ENCODE data around the gene MVP. TPM values are rescaled to one million over a fixed set of nuclear protein-coding genes. Genes with fewer than 3 reads are reported as not detected.
"Not testable (repeated sequence)": the region's sequence is repeated elsewhere in the genome, so short reads cannot be mapped to it uniquely, and the experiment has no call there.

Gene MVP
- total and polyA plus RNA-seq, 2 donors = 49.0 to 165 TPM

- 76% methylated on average over 6 of the region's 6 CpGs for WGBS
- no peaks in the 10 kb centered on the region for H3K9me3 ChIP-seq (ENCODE audit: control insufficient read depth in 2 of 2, insufficient read depth in 1 of 2, low read length in 1 of 2)
- no peaks in the 10 kb centered on the region for H3K36me3 ChIP-seq (ENCODE audit: control insufficient read depth in 2 of 2, insufficient read depth in 2 of 2, low read length in 1 of 2)
- no peak overlapping the region for H3K27ac ChIP-seq (ENCODE audit: low read depth in 1 of 2, low read length in 1 of 2)
- no peak for DNase-seq (ENCODE audit: low read depth in 6 of 9, low spot score in 9 of 9)
- peaks cover 0 to 4% of the 10 kb centered on the region in 2 donors for H3K27me3 ChIP-seq (ENCODE audit: control insufficient read depth in 2 of 2, insufficient read depth in 1 of 2, low read length in 1 of 2)
- no peaks in the 10 kb centered on the region for H3K4me1 ChIP-seq (ENCODE audit: control insufficient read depth in 2 of 2, insufficient read depth in 2 of 2, low read length in 2 of 2)
- no peak overlapping the region for H3K4me3 ChIP-seq (ENCODE audit: low read length in 2 of 2)
These were observed 63.7 kb downstream of the MVP start for GRCh38 chr16:29883987-29884386.

DNA sequence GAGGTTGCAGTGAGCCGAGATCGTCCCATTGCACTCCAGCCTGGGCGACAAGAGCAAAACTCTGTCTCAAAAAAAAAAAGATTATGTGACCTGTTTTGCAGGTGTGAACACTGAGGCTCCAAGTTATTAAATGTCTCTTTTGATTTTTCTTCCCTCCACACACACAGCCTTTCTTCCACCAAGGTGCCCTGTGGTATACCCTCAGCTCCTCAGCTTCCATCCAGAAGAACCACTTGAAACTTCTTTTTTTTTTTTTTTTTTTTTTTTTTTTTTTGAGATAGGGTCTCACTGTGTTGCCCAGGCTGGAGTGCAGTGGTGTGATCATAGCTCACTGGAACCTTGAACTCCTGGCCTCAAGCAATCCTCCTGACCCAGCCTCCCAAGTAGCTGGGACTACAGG lies 69.1 kb downstream of the MVP start:
- not testable (repeated sequence) for H3K9me3 ChIP-seq (ENCODE audit: control insufficient read depth in 2 of 2, insufficient read depth in 1 of 2, low read length in 1 of 2); H3K27me3 ChIP-seq (ENCODE audit: control insufficient read depth in 2 of 2, insufficient read depth in 1 of 2, low read length in 1 of 2); H3K36me3 ChIP-seq (ENCODE audit: control insufficient read depth in 2 of 2, insufficient read depth in 2 of 2, low read length in 1 of 2); DNase-seq (ENCODE audit: low read depth in 6 of 9, low spot score in 9 of 9); H3K4me3 ChIP-seq (ENCODE audit: low read length in 2 of 2); H3K4me1 ChIP-seq (ENCODE audit: control insufficient read depth in 2 of 2, insufficient read depth in 2 of 2, low read length in 2 of 2); H3K27ac ChIP-seq (ENCODE audit: low read depth in 1 of 2, low read length in 1 of 2)
- WGBS = 92% methylated on average over 3 of the region's 3 CpGs

- WGBS = 85% methylated on average over 10 of the region's 10 CpGs
These were observed 71.5 kb downstream of the MVP start for GRCh38 chr16:29891525-29892457.

DNA sequence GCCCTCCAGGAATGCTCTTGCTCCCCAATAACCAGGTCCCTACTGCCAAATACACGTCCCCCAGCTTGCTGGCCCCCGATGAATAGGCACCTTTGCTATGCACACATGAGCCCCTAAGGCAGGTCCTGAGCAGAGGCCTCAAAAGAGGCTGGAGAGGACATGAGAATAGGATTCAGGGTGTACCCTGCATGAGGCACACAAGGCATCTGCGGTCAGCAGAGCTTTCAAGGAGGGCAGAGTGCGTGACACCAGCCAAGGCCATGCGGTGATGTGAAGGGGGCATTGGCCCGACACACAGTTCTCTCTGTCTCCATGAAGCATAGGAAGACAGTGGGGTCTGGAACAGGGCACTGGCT lies 72.2 kb downstream of the MVP start:
- peaks cover 0 to 24% of the 10 kb centered on the region in 2 donors for H3K27me3 ChIP-seq (ENCODE audit: control insufficient read depth in 2 of 2, insufficient read depth in 1 of 2, low read length in 1 of 2)
- DNase-seq (ENCODE audit: low read depth in 6 of 9, low spot score in 9 of 9) = no peak
- H3K4me1 ChIP-seq (ENCODE audit: control insufficient read depth in 2 of 2, insufficient read depth in 2 of 2, low read length in 2 of 2) = no peaks in the 10 kb centered on the region
- H3K27ac ChIP-seq (ENCODE audit: low read depth in 1 of 2, low read length in 1 of 2) = no peak overlapping the region
- no peaks in the 10 kb centered on the region for H3K36me3 ChIP-seq (ENCODE audit: control insufficient read depth in 2 of 2, insufficient read depth in 2 of 2, low read length in 1 of 2)
- no peak overlapping the region for H3K4me3 ChIP-seq (ENCODE audit: low read length in 2 of 2)
- 95% methylated on average over 6 of the region's 6 CpGs for WGBS
- no peaks in the 10 kb centered on the region for H3K9me3 ChIP-seq (ENCODE audit: control insufficient read depth in 2 of 2, insufficient read depth in 1 of 2, low read length in 1 of 2)

More at GRCh38 chr16:29891525-29892457, 71.5 kb downstream of the MVP start:
- no peaks in the 10 kb centered on the region for H3K9me3 ChIP-seq (ENCODE audit: control insufficient read depth in 2 of 2, insufficient read depth in 1 of 2, low read length in 1 of 2)
- H3K4me3 ChIP-seq (ENCODE audit: low read length in 2 of 2) = no peak overlapping the region
- no peak overlapping the region for H3K27ac ChIP-seq (ENCODE audit: low read depth in 1 of 2, low read length in 1 of 2)
- peaks cover 0 to 17% of the 10 kb centered on the region in 2 donors for H3K27me3 ChIP-seq (ENCODE audit: control insufficient read depth in 2 of 2, insufficient read depth in 1 of 2, low read length in 1 of 2)
- no peak for DNase-seq (ENCODE audit: low read depth in 6 of 9, low spot score in 9 of 9)
- H3K4me1 ChIP-seq (ENCODE audit: control insufficient read depth in 2 of 2, insufficient read depth in 2 of 2, low read length in 2 of 2) = no peaks in the 10 kb centered on the region
- no peaks in the 10 kb centered on the region for H3K36me3 ChIP-seq (ENCODE audit: control insufficient read depth in 2 of 2, insufficient read depth in 2 of 2, low read length in 1 of 2)

GRCh38 chr16:29893553-29893952 lies 73.3 kb downstream of the MVP start:
- Histone ChIP-seq H3K4me1 (ENCODE audit: control insufficient read depth in 2 of 2, insufficient read depth in 2 of 2, low read length in 2 of 2) (no peaks in the 10 kb centered on the region), H3K9me3 (ENCODE audit: control insufficient read depth in 2 of 2, insufficient read depth in 1 of 2, low read length in 1 of 2) (no peaks in the 10 kb centered on the region), H3K36me3 (ENCODE audit: control insufficient read depth in 2 of 2, insufficient read depth in 2 of 2, low read length in 1 of 2) (no peaks in the 10 kb centered on the region), H3K4me3 (ENCODE audit: low read length in 2 of 2) (no peak overlapping the region), H3K27ac (ENCODE audit: low read depth in 1 of 2, low read length in 1 of 2) (no peak overlapping the region), H3K27me3 (ENCODE audit: control insufficient read depth in 2 of 2, insufficient read depth in 1 of 2, low read length in 1 of 2) (peaks cover 2 to 33% of the 10 kb centered on the region in 2 donors)
- DNase-seq (ENCODE audit: low read depth in 6 of 9, low spot score in 9 of 9) = no peak
- 95% methylated on average over 3 of the region's 3 CpGs for WGBS

DNA sequence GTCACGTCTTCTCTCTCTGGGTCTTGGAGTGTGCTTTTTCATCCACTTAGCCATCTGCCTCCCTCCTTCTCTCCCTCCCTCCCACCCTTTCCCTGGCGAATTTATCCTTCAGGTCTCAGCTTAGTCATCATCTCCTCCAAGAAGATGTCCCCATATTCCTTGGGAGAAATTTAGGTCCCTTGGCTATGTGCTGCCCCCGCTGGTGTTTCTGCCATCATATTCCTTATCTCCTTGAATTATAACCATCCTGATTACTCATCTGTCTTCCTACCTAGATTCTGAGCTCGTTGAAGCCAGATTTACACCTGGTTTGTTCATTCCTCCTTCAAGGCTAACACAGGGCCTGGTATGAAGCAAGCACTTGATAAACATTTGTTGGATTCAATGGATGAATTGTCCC lies 74.1 kb downstream of the MVP start:
- WGBS = 87% methylated on average over 4 of the region's 4 CpGs
- Histone ChIP-seq H3K4me3 (ENCODE audit: low read length in 2 of 2) (no peak overlapping the region), H3K9me3 (ENCODE audit: control insufficient read depth in 2 of 2, insufficient read depth in 1 of 2, low read length in 1 of 2) (peaks cover 0 to 7% of the 10 kb centered on the region in 2 donors), H3K4me1 (ENCODE audit: control insufficient read depth in 2 of 2, insufficient read depth in 2 of 2, low read length in 2 of 2) (peaks cover under 1 to 1% of the 10 kb centered on the region in 2 donors), H3K36me3 (ENCODE audit: control insufficient read depth in 2 of 2, insufficient read depth in 2 of 2, low read length in 1 of 2) (no peaks in the 10 kb centered on the region), H3K27ac (ENCODE audit: low read depth in 1 of 2, low read length in 1 of 2) (no peak overlapping the region), H3K27me3 (ENCODE audit: control insufficient read depth in 2 of 2, insufficient read depth in 1 of 2, low read length in 1 of 2) (peaks cover 10 to 41% of the 10 kb centered on the region in 2 donors)
- no peak for DNase-seq (ENCODE audit: low read depth in 6 of 9, low spot score in 9 of 9)

DNA sequence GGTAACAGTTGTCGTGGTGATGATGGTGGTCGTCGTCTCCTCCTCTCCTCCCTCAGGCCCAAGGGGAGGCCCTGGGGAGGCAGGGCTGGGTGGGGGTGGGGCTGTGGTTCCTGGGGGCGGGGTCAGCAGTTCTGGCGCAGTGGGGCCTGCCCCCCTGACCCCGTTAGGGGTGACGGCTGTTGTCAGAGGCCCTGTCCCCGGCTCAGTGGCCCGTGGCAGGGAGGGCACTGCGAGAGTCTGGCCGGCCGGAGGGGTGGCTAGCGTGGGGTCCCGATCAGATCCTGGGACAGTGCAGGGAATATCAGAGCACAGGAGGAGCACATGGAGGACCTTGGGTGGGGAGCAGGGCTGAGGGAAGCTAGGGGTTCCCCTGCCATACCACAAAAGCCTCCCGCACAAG lies 76.6 kb downstream of the MVP start:
- DNase-seq (ENCODE audit: low read depth in 6 of 9, low spot score in 9 of 9) = no peak
- Histone ChIP-seq H3K27ac (ENCODE audit: low read depth in 1 of 2, low read length in 1 of 2) (no peak overlapping the region), H3K36me3 (ENCODE audit: control insufficient read depth in 2 of 2, insufficient read depth in 2 of 2, low read length in 1 of 2) (no peaks in the 10 kb centered on the region), H3K4me3 (ENCODE audit: low read length in 2 of 2) (no peak overlapping the region), H3K27me3 (ENCODE audit: control insufficient read depth in 2 of 2, insufficient read depth in 1 of 2, low read length in 1 of 2) (peaks cover 23 to 63% of the 10 kb centered on the region in 2 donors), H3K4me1 (ENCODE audit: control insufficient read depth in 2 of 2, insufficient read depth in 2 of 2, low read length in 2 of 2) (peaks cover 3 to 12% of the 10 kb centered on the region in 2 donors), H3K9me3 (ENCODE audit: control insufficient read depth in 2 of 2, insufficient read depth in 1 of 2, low read length in 1 of 2) (peaks cover 0 to 11% of the 10 kb centered on the region in 2 donors)
- 64% methylated on average over 15 of the region's 15 CpGs for whole genome bisulfite sequencing

- peaks cover 23 to 68% of the 10 kb centered on the region in 2 donors for H3K27me3 ChIP-seq (ENCODE audit: control insufficient read depth in 2 of 2, insufficient read depth in 1 of 2, low read length in 1 of 2)
- H3K4me1 ChIP-seq (ENCODE audit: control insufficient read depth in 2 of 2, insufficient read depth in 2 of 2, low read length in 2 of 2) = peaks cover 3 to 12% of the 10 kb centered on the region in 2 donors
- 55% methylated on average over 4 of the region's 4 CpGs for WGBS
- no peaks in the 10 kb centered on the region for H3K36me3 ChIP-seq (ENCODE audit: control insufficient read depth in 2 of 2, insufficient read depth in 2 of 2, low read length in 1 of 2)
- no peak overlapping the region for H3K27ac ChIP-seq (ENCODE audit: low read depth in 1 of 2, low read length in 1 of 2)
- no peak for DNase-seq (ENCODE audit: low read depth in 6 of 9, low spot score in 9 of 9)
- peaks cover 0 to 11% of the 10 kb centered on the region in 2 donors for H3K9me3 ChIP-seq (ENCODE audit: control insufficient read depth in 2 of 2, insufficient read depth in 1 of 2, low read length in 1 of 2)
- H3K4me3 ChIP-seq (ENCODE audit: low read length in 2 of 2) = no peak overlapping the region
These were observed 77.1 kb downstream of the MVP start for GRCh38 chr16:29897333-29897732.
